COLO668 (cell line): ENCODE measurements around the gene STYXL2.

Experiments
- DNase-seq: peaks from one replicate; lab custom pipeline; 2025; ENCODE audit not compliant: unreplicated experiment; lab: John Stamatoyannopoulos, UW

Gene STYXL2

DNA sequence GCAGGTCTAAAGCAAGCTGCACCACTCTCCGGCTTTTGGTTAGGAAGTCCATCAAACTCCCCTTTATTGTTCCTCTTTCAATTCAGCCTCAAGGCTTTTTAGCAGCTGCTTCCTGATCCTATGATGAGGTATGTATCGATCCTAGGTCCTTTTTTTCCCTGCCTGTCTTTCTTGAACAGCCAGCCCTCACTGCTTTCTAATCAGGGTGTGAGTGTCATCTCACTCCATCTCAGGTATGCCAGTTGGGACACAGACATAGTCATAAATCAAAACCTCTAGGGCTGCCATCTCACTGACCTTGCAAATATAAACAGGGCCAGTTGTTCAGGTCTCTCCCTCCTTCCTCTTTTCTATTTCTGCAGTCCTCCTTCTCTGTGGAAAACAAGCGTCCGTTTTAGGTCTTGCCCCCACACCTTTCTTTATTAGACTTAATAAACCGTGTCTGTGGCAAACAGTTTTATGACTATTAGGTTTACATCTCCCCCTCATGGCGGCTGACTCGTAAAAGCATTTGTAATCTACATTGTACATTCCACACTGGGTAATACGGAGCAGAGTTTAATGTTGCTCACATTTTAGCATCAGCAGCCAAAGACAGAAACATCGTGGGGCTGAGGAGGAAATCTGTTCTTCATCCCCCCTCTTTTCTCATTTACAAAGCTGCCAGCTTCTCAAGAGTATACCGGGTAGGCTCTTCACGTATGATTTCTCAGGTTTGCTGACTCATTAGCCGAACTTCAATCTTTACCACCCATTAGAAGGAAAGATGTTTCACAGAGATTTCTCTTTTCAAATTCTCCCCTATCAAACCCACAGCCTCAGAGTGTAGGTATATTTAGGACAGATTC is 11.6 kb downstream of the STYXL2 start:
- DNase-seq, result peak; percentile 19

DNA sequence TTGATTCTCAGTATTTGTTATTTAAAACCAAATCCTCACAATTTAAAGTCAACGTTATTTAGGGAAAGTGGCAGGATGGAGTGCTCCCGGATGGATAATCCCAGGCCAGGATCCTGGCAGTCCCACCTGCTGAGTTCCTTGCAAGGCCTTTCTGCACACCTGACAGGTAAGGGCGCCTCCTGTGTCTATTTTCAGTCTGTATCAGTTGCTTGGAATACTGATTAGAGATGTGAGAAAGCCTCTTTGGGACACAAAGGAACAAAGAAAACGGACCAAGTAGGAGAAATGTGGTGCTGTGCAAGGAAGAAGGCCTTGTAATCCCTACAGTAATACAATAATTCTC is 12.2 kb downstream of the STYXL2 start:
- no peak for DNase-seq

- no peak for DNase-seq
Observed at GRCh38 chr1:167107456-167107855, 13.6 kb downstream of the STYXL2 start.

DNA sequence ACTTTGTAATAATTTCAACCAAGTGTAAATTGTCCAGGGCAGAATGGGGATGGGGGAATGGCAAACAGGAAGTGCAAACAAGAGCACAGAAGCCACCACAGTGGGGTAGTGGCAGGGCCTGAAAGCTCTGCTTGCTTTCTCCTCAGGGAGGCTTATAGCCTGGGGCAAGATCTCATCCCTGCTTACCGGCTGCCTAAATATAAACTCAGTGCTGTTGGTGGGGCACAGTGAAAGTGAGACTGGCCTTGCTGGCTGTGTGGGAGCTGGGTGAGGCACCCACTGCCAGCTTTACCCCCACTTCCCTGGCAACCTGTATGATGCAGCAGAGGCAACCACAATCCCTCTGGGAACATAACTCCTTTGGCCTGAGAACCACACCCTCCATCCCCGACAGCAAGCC is 15.2 kb downstream of the STYXL2 start:
- peak; percentile 55 for DNase-seq

DNA sequence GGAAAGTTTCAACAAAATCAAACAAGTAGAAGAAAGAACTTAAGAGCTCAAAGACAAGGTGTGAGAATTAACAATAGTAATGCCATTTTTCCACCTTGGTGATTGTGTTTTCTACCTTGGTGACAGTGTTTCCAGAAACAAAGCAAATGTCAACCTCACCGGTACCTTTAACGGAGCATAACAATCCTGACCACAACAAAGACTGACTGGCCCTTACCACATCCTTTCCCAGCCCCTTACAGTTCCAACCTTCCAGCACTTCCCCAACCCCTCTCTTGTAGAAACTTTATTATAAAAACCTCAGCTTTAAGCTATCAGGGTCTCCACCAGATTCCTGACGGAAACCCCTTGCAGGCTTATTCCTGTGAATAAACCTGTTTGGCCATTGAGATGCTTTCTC is 16.7 kb downstream of the STYXL2 start:
- DNase-seq, result no peak

DNA sequence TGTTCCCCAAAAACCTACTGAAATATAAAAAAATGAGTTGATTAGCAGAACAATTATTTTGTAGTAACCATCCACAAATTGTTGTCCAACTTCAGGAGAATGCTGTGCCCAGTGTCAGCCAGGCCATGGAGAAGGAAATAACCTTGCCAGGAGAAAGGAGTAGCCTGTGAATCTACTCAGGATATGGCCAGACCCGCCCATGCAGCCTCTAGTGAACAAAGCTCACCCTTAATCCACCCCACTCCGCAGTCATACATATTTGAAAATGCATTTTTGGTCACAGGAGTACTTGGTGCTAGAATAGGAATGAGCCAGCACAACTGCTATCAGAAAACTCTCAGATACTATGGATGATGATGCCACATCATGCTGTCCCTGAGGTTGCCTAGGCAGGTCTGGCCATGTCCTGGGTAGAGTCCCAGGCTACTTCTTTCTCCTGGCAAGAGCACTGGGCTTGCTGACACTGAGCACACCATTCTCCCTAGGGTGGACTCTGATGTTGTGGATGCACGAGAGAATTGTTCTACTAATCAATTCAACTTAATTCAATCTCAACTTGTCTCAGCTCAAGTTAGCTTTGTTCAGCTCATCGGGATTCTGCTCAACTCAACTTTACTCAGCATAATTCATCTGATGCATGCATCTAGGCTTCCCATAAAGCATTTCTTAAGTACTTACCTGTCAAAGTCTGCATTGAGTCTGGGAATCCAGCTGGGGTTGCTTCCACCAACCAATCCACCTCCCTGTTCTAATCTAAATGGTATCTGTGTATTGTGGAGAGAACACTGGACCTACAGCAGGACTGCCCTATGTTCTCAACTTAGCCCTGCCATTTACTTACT is 18.2 kb downstream of the STYXL2 start:
- no peak for DNase-seq

- no peak for DNase-seq
Observed at GRCh38 chr1:167114725-167115124, 20.9 kb downstream of the STYXL2 start.

GRCh38 chr1:167115655-167116054 is 21.8 kb downstream of the STYXL2 start:
- no peak for DNase-seq

- no peak for DNase-seq
Observed at GRCh38 chr1:167116174-167116573, 22.3 kb downstream of the STYXL2 start.

GRCh38 chr1:167117225-167117624 is 23.4 kb downstream of the STYXL2 start:
- DNase-seq, result no peak

- no peak for DNase-seq
Observed at GRCh38 chr1:167118188-167118587, 24.3 kb downstream of the STYXL2 start.

- no peak for DNase-seq
Observed at GRCh38 chr1:167119696-167120095, 25.8 kb downstream of the STYXL2 start.

DNA sequence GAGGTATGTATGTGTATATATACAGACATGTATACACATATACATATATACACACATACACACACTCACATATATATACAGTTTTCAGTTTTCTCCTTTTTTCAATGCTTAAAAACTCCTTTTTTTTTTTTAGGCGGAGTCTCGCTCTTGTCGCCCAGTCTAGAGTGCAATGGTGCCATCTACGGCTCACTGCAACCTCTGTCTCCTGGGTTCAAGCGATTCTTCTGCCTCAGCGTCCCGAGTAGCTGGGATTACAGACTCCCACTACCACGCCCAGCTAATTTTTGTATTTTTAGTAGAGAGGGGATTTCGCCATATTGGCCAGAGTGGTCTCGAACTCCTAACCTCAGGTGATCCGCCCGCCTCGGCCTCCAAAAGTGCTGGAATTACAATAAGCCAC is 27.0 kb downstream of the STYXL2 start:
- DNase-seq, result no peak

DNA sequence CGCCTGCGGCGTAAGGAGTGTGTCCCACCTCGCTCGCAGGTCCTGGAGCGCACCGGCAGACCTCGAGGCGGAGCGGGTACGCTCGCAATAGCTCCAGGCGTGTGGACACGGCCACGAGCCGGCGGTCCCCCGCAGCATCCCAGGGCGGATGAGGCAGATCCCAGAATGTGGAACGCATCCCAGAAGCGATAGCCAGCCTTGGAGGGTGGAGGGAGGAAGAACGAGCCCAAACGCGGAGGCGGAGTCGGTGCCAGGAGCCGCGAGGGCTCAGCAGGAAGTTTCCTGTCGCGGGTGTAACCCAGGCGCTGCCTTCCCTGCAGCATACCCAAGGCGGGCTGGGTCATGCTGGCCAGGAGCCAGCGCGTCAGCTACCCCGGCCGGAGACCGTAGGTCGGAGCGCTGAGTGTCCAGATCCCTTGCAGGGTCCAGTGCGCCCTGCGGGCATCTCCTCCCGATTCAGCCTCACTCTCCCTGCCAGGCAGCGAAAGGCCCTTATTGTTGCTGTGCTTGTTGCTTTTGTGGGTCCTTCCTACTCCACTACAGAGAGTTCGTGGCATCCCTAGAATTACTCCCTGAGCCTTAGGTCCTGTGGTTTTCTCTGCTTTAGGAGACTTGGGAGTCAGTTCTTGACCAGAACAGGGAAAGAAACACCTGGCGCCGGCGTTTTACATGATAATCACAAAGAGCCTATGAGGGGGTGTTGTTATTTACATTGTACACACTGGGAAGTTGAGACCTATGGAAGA is 27.7 kb downstream of the STYXL2 start:
- peak; percentile 80 for DNase-seq

DNA sequence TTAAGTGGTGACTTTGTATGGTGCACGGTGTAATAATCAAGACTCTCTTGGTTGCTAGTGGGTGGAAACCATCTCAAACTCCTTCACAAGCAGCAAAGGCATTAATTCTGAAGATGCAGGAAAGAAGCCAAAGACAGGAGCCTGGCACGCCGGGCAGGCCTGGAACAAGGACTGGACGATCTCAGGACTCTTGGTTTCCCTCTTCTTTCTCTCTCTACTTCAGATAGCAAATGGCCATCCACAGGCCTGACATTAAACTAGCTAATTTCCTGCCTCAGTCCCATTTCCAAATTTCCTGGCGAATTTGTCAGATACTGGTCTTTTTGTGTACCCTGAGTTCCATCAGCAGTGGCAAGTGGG is 28.2 kb downstream of the STYXL2 start:
- no peak for DNase-seq

GRCh38 chr1:167122568-167122967 is 28.7 kb downstream of the STYXL2 start:
- no peak for DNase-seq

DNA sequence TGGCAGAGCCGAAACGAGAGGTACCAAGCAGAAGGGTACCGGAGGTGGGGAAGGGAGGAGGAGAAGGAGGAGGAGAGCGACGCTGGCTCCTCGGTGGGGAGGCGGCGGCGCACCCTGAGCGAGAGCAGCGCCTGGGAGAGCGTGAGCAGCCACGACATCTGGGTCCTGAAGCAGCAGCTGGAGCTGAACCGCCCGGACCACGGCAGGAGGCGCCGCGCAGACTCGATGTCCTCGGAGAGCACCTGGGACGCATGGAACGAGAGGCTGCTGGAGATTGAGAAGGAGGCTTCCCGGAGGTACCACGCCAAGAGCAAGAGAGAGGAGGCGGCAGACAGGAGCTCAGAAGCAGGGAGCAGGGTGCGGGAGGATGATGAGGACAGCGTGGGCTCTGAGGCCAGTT is 32.4 kb downstream of the STYXL2 start:
- DNase-seq, result no peak

- DNase-seq, result no peak
Observed at GRCh38 chr1:167126811-167127210, 32.9 kb downstream of the STYXL2 start.

DNA sequence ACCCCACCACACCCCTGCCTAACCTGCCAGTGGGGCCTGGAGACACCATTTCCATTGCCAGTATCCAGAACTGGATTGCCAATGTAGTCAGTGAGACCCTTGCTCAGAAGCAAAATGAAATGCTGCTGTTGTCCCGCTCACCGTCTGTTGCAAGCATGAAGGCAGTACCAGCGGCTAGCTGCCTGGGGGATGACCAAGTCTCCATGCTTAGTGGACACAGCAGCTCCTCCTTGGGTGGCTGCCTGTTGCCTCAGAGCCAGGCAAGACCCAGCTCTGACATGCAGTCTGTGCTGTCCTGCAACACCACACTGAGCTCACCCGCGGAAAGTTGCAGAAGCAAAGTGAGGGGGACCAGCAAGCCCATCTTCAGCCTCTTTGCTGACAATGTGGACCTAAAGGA is 33.4 kb downstream of the STYXL2 start:
- no peak for DNase-seq

DNA sequence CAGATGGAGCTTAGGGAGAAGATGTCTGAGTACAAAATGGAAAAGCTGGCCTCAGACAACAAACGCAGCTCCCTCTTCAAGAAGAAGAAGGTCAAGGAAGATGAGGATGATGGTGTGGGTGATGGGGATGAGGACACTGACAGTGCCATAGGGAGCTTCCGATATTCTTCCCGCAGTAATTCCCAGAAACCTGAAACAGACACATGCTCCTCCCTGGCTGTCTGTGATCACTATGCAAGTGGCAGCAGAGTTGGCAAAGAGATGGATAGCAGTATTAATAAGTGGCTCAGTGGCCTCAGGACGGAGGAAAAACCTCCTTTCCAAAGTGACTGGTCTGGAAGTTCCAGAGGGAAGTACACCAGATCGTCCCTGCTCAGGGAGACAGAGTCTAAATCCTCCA is 33.8 kb downstream of the STYXL2 start:
- DNase-seq, result no peak
